HUES64 (cell line): Measurements from ENCODE around the gene TAS2R41.
"Not testable (repeated sequence)": the region's sequence is repeated elsewhere in the genome, so short reads cannot be mapped to it uniquely, and the experiment has no call there.

Experiments
- H3K27ac ChIP-seq: 2 replicates; pipeline ENCODE4 v1.7.0; 2013; ENCODE audit warnings: low read depth, low read length, inconsistent platforms
- H3K27me3 ChIP-seq: 2 replicates; pipeline ENCODE4 v1.6.1; 2013; ENCODE audit warnings: mild to moderate bottlenecking, low read length; ENCODE audit not compliant: insufficient read depth
- H3K36me3 ChIP-seq: 2 replicates; pipeline ENCODE4 v1.6.1; 2013; ENCODE audit warnings: mild to moderate bottlenecking, low read length; ENCODE audit not compliant: insufficient read depth
- H3K4me1 ChIP-seq: 2 replicates; pipeline ENCODE4 v1.6.1; 2013; ENCODE audit warnings: mild to moderate bottlenecking, low read length, moderate library complexity; ENCODE audit not compliant: insufficient read depth
- H3K4me3 ChIP-seq: 2 replicates; pipeline ENCODE4 v1.5.1; 2013; ENCODE audit warnings: mild to moderate bottlenecking, low read length, moderate library complexity
- H3K9ac ChIP-seq: 2 replicates; pipeline ENCODE4 v1.6.1; 2013; ENCODE audit warnings: mild to moderate bottlenecking, low read depth, low read length
- H3K9me3 ChIP-seq: 2 replicates; pipeline ENCODE4 v1.6.1; 2013; ENCODE audit warnings: low read depth, low read length; ENCODE audit not compliant: insufficient read depth
- WGBS: fragments of 150-250, 120-280 bp; methylation state at CpG from one replicate; pipeline ENCODE4 v1.1.7; 2013; ENCODE audit warnings: missing lambda C conversion rate; 5-methylcytosine and 5-hydroxymethylcytosine counted together

TAS2R41 gene

DNA sequence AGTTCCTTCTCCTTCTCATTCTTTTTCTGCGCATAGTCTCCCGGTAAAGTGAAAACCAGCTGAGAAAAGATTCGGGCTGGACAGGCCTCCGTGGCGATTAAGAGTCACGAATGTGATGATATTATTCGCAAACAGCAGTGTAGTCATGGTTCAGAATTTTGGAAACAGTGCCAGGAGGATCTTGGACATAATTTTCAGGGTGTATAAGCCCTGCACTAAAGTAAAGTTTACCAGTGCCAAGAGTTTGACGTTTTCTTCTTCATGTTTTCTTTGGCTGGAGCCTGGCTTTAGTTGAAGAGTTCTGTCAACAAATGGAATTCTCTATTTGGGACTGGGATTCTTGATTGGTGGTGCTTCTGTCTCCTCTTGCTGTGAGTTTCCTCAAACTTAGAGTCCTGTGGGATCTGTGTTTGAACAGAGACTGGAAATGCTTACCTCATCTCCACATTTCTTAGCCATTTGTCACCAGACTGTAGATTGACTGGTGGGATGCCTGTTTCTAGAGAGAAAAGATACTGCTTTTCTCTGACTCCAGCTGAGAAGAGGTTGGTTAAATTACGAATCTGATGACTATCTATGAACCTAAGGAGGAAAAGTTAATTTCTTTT, 44.7 kb downstream of the TAS2R41 start:
- H3K4me1 ChIP-seq: peaks cover 17% of the 10 kb centered on the region; the same call in 1 of the 2 replicates
- not testable (repeated sequence) for H3K27ac ChIP-seq, H3K9ac ChIP-seq, H3K36me3 ChIP-seq, H3K27me3 ChIP-seq, H3K4me3 ChIP-seq, H3K9me3 ChIP-seq
- no CpG with 5 or more reads among the region's 9 CpGs for WGBS
